Activated naive CD4-positive, alpha-beta T cell treated with anti-CD3 and anti-CD28 coated beads, Interleukin-2, amount 10 ng/mL, durations not matched to agents 7 days and 5 days (primary cell): Measurements from ENCODE around the gene CENPI.

ENCODE experiments used
- CTCF ChIA-PET: fragments of 350-600 bp; sonication (Branson Sonifier 250); formaldehyde crosslinking; loops from one replicate; lab custom pipeline; 2021; ENCODE audit warnings: antibody characterized with exemption; lab: Charles Lee
- DNase-seq: peaks from one replicate; pipeline ENCODE4 v3.0.0-alpha.2; 2020
- H3K27ac Mint-ChIP-seq: one replicate; pipeline ENCODE4 v1.8.0; 2021; ENCODE audit warnings: mild to moderate bottlenecking, moderate library complexity, mixed read lengths
- H3K27me3 Mint-ChIP-seq: one replicate; pipeline ENCODE4 v1.8.0; 2021; ENCODE audit warnings: mild to moderate bottlenecking, mixed read lengths
- H3K36me3 Mint-ChIP-seq: one replicate; pipeline ENCODE4 v1.8.0; 2021; ENCODE audit warnings: mixed read lengths
- H3K4me1 Mint-ChIP-seq: one replicate; pipeline ENCODE4 v1.8.0; 2021; ENCODE audit warnings: mixed read lengths
- H3K4me3 Mint-ChIP-seq: one replicate; pipeline ENCODE4 v1.8.0; 2021; ENCODE audit warnings: mild to moderate bottlenecking, moderate library complexity, mixed read lengths
- H3K9me3 Mint-ChIP-seq: one replicate; pipeline ENCODE4 v1.8.0; 2021; ENCODE audit warnings: mixed read lengths

CENPI gene

DNA sequence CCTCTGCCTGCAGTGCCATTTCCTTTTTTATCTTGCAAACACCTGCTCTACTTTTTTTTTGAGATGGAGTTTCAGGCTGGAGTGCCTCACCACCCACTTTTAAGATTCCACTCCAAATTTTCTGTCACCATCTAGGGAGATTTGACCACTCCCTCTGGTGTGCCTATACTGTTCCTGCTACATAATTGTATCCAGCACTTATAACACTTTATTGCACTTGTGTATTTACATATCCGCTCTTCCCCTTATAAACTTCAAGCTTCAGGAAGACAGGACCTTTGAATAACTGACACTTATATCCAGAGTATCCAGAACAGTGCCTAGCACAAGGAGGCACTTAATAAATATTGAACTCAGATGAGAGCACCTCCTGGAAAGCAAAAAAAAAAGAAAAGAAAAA, 6.2 kb upstream of the CENPI start:
- no peaks in the 10 kb centered on the region for H3K36me3 Mint-ChIP-seq
- CTCF ChIA-PET = no interaction called here
- H3K4me1 Mint-ChIP-seq = peaks cover 4% of the 10 kb centered on the region
- H3K27ac Mint-ChIP-seq = no peak overlapping the region
- no peak overlapping the region for H3K4me3 Mint-ChIP-seq
- H3K9me3 Mint-ChIP-seq = no peaks in the 10 kb centered on the region
- no peaks in the 10 kb centered on the region for H3K27me3 Mint-ChIP-seq
- DNase-seq = no peak

DNA sequence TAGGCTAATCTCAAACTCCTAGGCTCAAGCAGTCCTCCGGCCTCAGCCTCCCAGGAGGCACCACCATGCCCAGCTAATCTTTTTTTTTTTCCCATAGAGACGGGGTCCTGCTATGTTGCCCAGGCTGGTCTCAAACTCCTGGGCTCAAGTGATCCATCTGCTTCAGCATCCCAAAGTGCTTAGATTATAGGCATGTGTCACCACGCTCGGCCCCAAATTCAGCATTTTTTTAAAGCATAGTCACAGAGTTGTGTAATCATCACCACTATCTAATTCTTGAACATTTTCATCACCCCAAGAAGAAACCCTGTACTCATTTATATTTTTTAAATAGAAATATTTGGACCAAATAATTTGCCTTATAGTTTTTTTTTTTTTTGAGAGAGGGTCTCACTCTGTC, 10.3 kb downstream of the CENPI start:
- H3K9me3 Mint-ChIP-seq = no peaks in the 10 kb centered on the region
- CTCF ChIA-PET = no interaction called here
- no peak for DNase-seq
- H3K27me3 Mint-ChIP-seq = no peaks in the 10 kb centered on the region
- no peak overlapping the region for H3K27ac Mint-ChIP-seq
- H3K36me3 Mint-ChIP-seq = peaks cover 23% of the 10 kb centered on the region
- H3K4me1 Mint-ChIP-seq = no peaks in the 10 kb centered on the region
- no peak overlapping the region for H3K4me3 Mint-ChIP-seq

DNA sequence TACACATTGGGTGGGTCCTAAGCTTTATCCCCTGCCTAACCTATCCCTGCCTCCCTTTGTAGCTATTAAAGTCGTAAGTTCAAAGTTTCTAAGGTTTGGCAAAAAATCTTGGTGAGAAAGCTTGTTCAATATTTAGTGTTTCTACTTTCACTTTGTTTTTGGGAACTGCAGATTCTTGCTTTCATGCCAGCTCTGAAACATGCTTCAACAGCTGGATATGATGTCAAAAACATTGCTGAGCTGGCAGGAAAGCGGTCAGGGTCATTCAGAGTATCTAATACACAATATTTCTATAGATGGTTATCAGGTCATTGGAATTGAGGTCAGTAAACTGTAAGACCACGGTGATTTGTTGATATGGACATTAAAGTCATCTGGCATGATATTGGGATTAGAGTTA, 19.7 kb downstream of the CENPI start:
- Mint-ChIP-seq H3K27me3 (no peaks in the 10 kb centered on the region), H3K4me3 (no peak overlapping the region), H3K36me3 (peaks cover 32% of the 10 kb centered on the region), H3K27ac (no peak overlapping the region), H3K4me1 (no peaks in the 10 kb centered on the region), H3K9me3 (no peaks in the 10 kb centered on the region)
- CTCF ChIA-PET = no interaction called here
- DNase-seq = no peak

DNA sequence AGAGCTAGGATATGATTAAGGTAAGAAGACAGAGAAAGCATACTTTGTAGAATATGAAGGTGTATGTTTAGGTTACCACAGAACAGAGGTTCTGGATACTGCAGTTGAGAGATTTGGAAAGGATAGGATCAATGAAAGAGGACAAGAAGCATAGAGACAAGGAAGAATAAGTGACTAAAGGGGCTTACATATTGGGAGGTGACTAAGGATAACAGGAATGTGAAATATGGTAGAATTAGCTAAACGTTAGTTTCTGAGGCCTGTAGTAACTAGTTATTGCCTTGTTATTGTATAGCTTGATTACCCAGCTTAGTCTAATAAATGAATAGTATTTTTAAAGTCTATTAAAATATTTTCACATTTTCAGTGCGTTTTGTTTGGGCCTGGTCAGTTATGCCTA, 38.2 kb downstream of the CENPI start:
- Mint-ChIP-seq H3K27me3 (no peaks in the 10 kb centered on the region), H3K4me1 (no peaks in the 10 kb centered on the region), H3K9me3 (no peaks in the 10 kb centered on the region), H3K36me3 (peaks cover 37% of the 10 kb centered on the region), H3K4me3 (no peak overlapping the region), H3K27ac (peak overlapping the region; percentile 13)
- CTCF ChIA-PET = no interaction called here
- no peak for DNase-seq
